Erythroblast (primary cell): ENCODE data around the gene BCKDHB.

Source experiments
- GATA1 ChIP-seq: IDR thresholded peaks from 2 replicates; pipeline ENCODE4 v1.6.1; 2011; ENCODE audit warnings: low read depth, mild to moderate bottlenecking, control low read depth, low read length, moderate library complexity
- POLR2A ChIP-seq: IDR thresholded peaks from 2 replicates; pipeline ENCODE4 v1.6.1; 2011; ENCODE audit warnings: mild to moderate bottlenecking, low read length

GRCh38 chr6:80356545-80356944, 250.1 kb downstream of the BCKDHB start:
- no peak for TF ChIP-seq POLR2A
- no peak for TF ChIP-seq GATA1
